GM23338 (cell line): ENCODE results near the gene PLEKHG4. TPM values are rescaled to one million over a fixed set of nuclear protein-coding genes. Genes with fewer than 3 reads are reported as not detected.
A peak's percentile ranks its signal among the peaks of the same experiment; 100 is the strongest.

ENCODE experiments used
- ATAC-seq: fragments of 200-7000 bp; cut with Tn5 transposase; 3 replicates; pipeline ENCODE4 v1.9.1; 2020
- DNase-seq: peaks from one replicate; pipeline ENCODE4 v3.0.0-alpha.2; 2015; ENCODE audit warnings: low spot score
- H2AFZ ChIP-seq: fragments of 200-600 bp; sonication (generic); 2 replicates; pipeline ENCODE4 v1.8.0; 2016; ENCODE audit warnings: antibody characterized with exemption, mild to moderate bottlenecking, moderate library complexity
- H3F3A ChIP-seq: fragments of 200-600 bp; sonication (generic); replicated peaks from 2 replicates; pipeline ENCODE4 v1.8.0; 2017; ENCODE audit warnings: antibody characterized with exemption, mixed run types, low read depth
- H3K27ac ChIP-seq: fragments of 200-600 bp; sonication (generic); 2 replicates; pipeline ENCODE4 v1.6.1; 2016; ENCODE audit warnings: low read depth
- H3K27me3 ChIP-seq: fragments of 200-600 bp; sonication (generic); 2 replicates; pipeline ENCODE4 v1.8.0; 2016; ENCODE audit warnings: mild to moderate bottlenecking, mixed run types, moderate library complexity; ENCODE audit not compliant: insufficient read depth
- H3K36me3 ChIP-seq: fragments of 200-600 bp; sonication (generic); 2 replicates; pipeline ENCODE4 v1.8.0; 2016; ENCODE audit warnings: mild to moderate bottlenecking; ENCODE audit not compliant: insufficient read depth
- H3K4me1 ChIP-seq: fragments of 200-600 bp; sonication (generic); 2 replicates; pipeline ENCODE4 v1.8.0; 2016; ENCODE audit warnings: mild to moderate bottlenecking, moderate library complexity; ENCODE audit not compliant: insufficient read depth
- H3K4me2 ChIP-seq: fragments of 200-600 bp; sonication (generic); 2 replicates; pipeline ENCODE4 v1.7.1; 2017; ENCODE audit warnings: mixed run types
- H3K4me3 ChIP-seq: fragments of 200-600 bp; sonication (generic); 2 replicates; pipeline ENCODE4 v1.6.1; 2016; ENCODE audit warnings: mixed run types
- H3K79me2 ChIP-seq: fragments of 200-600 bp; sonication (generic); replicated peaks from 2 replicates; pipeline ENCODE4 v1.8.0; 2017; ENCODE audit warnings: mild to moderate bottlenecking; ENCODE audit not compliant: insufficient read depth
- H3K9me2 ChIP-seq: fragments of 200-600 bp; sonication (generic); 2 replicates; pipeline ENCODE4 v1.8.0; 2017; ENCODE audit not compliant: insufficient read depth
- H4K20me1 ChIP-seq: fragments of 200-600 bp; sonication (generic); replicated peaks from 2 replicates; pipeline ENCODE4 v1.8.0; 2017; ENCODE audit warnings: mild to moderate bottlenecking; ENCODE audit not compliant: insufficient read depth
- H3K27ac Mint-ChIP-seq: 2 replicates; pipeline ENCODE4 v1.8.0; 2020; ENCODE audit warnings: inconsistent platforms, mild to moderate bottlenecking, moderate library complexity, mixed read lengths
- H3K27me3 Mint-ChIP-seq: 3 replicates; pipeline ENCODE4 v1.8.0; 2022; ENCODE audit warnings: low read depth, mild to moderate bottlenecking, moderate library complexity, mixed read lengths, inconsistent platforms; ENCODE audit not compliant: insufficient read depth, poor library complexity
- H3K36me3 Mint-ChIP-seq: 3 replicates; pipeline ENCODE4 v1.8.0; 2021; ENCODE audit warnings: low read depth, mild to moderate bottlenecking, inconsistent platforms, moderate library complexity, mixed read lengths
- H3K4me1 Mint-ChIP-seq: 3 replicates; pipeline ENCODE4 v1.8.0; 2020; ENCODE audit warnings: mild to moderate bottlenecking, inconsistent platforms, mixed read lengths
- H3K4me3 Mint-ChIP-seq: 3 replicates; pipeline ENCODE4 v1.8.0; 2021; ENCODE audit warnings: moderate library complexity, mild to moderate bottlenecking, inconsistent platforms, mixed read lengths
- H3K9me3 Mint-ChIP-seq: 3 replicates; pipeline ENCODE4 v1.8.0; 2020; ENCODE audit warnings: moderate library complexity, mild to moderate bottlenecking, inconsistent platforms, mixed read lengths
- ETS1 ChIP-seq: IDR thresholded peaks from 2 replicates; pipeline ENCODE4 v1.6.1; 2016; ENCODE audit warnings: antibody characterized with exemption
- JUNB ChIP-seq: IDR thresholded peaks from one replicate; pipeline ENCODE4 v1.6.1; 2016; ENCODE audit warnings: antibody characterized with exemption; ENCODE audit not compliant: unreplicated experiment
- POLR2AphosphoS5 ChIP-seq: IDR thresholded peaks from 2 replicates; pipeline ENCODE4 v1.6.1; 2016; ENCODE audit warnings: antibody characterized with exemption, low read depth
- STAT1 ChIP-seq: IDR thresholded peaks from one replicate; pipeline ENCODE4 v1.6.1; 2016; ENCODE audit warnings: antibody characterized with exemption; ENCODE audit not compliant: unreplicated experiment
- ZNF114 ChIP-seq: fragments of 250-450 bp; sonication (Bioruptor Pico); IDR thresholded peaks from 2 replicates; pipeline ENCODE4 v1.5.0; 2020; ENCODE audit warnings: mild to moderate bottlenecking, moderate library complexity
- ZNF331 ChIP-seq: fragments of 250-450 bp; sonication (Bioruptor Pico); IDR thresholded peaks from 2 replicates; pipeline ENCODE4 v1.5.0; 2020; ENCODE audit warnings: low read depth, mild to moderate bottlenecking, moderate library complexity
- ZNF462 ChIP-seq: fragments of 250-450 bp; sonication (Bioruptor Pico); IDR thresholded peaks from 2 replicates; pipeline ENCODE4 v1.5.0; 2020; ENCODE audit warnings: mild to moderate bottlenecking, moderate library complexity
- polyA plus RNA-seq: library from polyadenylated mRNA; unstranded; fragments of >200 nt; fragmentation: Nextera tagmentation; extraction: Ambion mirVana; gene quantifications from 2 replicates; pipeline ENCODE4 v1.2.1, GENCODE V29; 2016
- total RNA-seq: library from RNA; depleted of rRNA; stranded (reverse); fragments of >200 nt; shearing (Covaris generic); gene quantifications from 2 replicates; pipeline ENCODE4 v1.2.3, GENCODE V29; 2014

PLEKHG4 gene
- total and polyA plus RNA-seq, 2 experiments from 2014 or later, result 3.2 to 10.3 TPM

- TF ChIP-seq ZNF462 (no peak), ZNF114 (CRISPR knock-in tag) (no peak), POLR2AphosphoS5 (no peak), STAT1 (no peak), ETS1 (no peak), ZNF331 (CRISPR knock-in tag) (no peak), JUNB (no peak)
Measured at GRCh38 chr16:67243481-67243880, 35.9 kb upstream of the PLEKHG4 start (continued).

- Histone ChIP-seq H3K4me3 (peak overlapping the region; percentile 89; the same call in 1 of the 2 replicates), H3K79me2 (peaks cover 36% of the 10 kb centered on the region)
- no peak for ATAC-seq
Measured at GRCh38 chr16:67244387-67245185, 34.7 kb upstream of the PLEKHG4 start.

More at GRCh38 chr16:67244387-67245185, 34.7 kb upstream of the PLEKHG4 start:
- peak overlapping the region; percentile 90 for H3K4me3 Mint-ChIP-seq
- peaks cover 8% of the 10 kb centered on the region for H3K36me3 Mint-ChIP-seq
- H3K4me1 ChIP-seq, result peaks cover 29% of the 10 kb centered on the region
- no peaks in the 10 kb centered on the region for H3K9me2 ChIP-seq
- peaks cover 18% of the 10 kb centered on the region for H3K27me3 ChIP-seq
- H2AFZ ChIP-seq, result no peak overlapping the region
- H3K36me3 ChIP-seq, result no peaks in the 10 kb centered on the region
- H3K27ac Mint-ChIP-seq, result peak overlapping the region; percentile 64; the same call in 1 of the 2 replicates
- H3F3A ChIP-seq, result peaks cover 18% of the 10 kb centered on the region
- peaks cover 50% of the 10 kb centered on the region for H3K4me1 Mint-ChIP-seq
- H3K4me2 ChIP-seq, result peak overlapping the region; percentile 93; the same call in 1 of the 2 replicates
- no peak for TF ChIP-seq JUNB
- no peaks in the 10 kb centered on the region; the same call in 2 of the 3 replicates for H3K9me3 Mint-ChIP-seq
- H3K27me3 Mint-ChIP-seq, result peaks cover 25% of the 10 kb centered on the region
- DNase-seq, result no peak
- no peaks in the 10 kb centered on the region; the same call in 1 of the 2 replicates for H4K20me1 ChIP-seq
- H3K27ac ChIP-seq, result no peak overlapping the region
